H1 (cell line): ENCODE data around the gene DDX50. TPM values are rescaled to one million over a fixed set of nuclear protein-coding genes. Genes with fewer than 3 reads are reported as not detected.
"Not testable (repeated sequence)": the region's sequence is repeated elsewhere in the genome, so short reads cannot be mapped to it uniquely, and the experiment has no call there.

Experiments used
- CTCF ChIA-PET: fragments of 300-600 bp; sonication (Branson Sonifier 250); formaldehyde crosslinking; loops from one replicate; lab custom pipeline; 2021; ENCODE audit not compliant: partially characterized antibody; lab: Charles Lee
- POLR2A ChIA-PET: fragments of 300-600 bp; sonication (Branson Sonifier 250); formaldehyde crosslinking; loops from one replicate; lab custom pipeline; 2021; ENCODE audit warnings: inconsistent platforms; ENCODE audit not compliant: partially characterized antibody; lab: Charles Lee
- DNase-seq, 2 experiments: peaks; one replicate each; pipeline versions ENCODE4 v3.0.0 to v3.0.0-alpha.2; 2010 to 2022; ENCODE audit warnings: low spot score in 2 of 2, low read depth in 1 of 2, mixed read lengths in 1 of 2
- FAIRE-seq: peaks from 2 replicates; lab custom pipeline; 2011; peaks lifted over from hg19 to GRCh38; lab: Jason Lieb, UNC
- H2AFZ ChIP-seq: 2 replicates; pipeline ENCODE4 v1.8.1; 2012; ENCODE audit warnings: low read length, inconsistent platforms
- H2AK5ac ChIP-seq: 2 replicates; pipeline ENCODE4 v1.6.1; 2013; ENCODE audit warnings: low read depth, low read length
- H2BK120ac ChIP-seq: replicated peaks from 2 replicates; pipeline ENCODE3; 2013; ENCODE audit warnings: low read depth, low read length, inconsistent platforms
- H2BK12ac ChIP-seq: 2 replicates; pipeline ENCODE4 v1.6.1; 2013; ENCODE audit warnings: low read depth, low read length
- H2BK15ac ChIP-seq: 2 replicates; pipeline ENCODE4 v1.6.1; 2013; ENCODE audit warnings: low read length
- H2BK20ac ChIP-seq: 2 replicates; pipeline ENCODE4 v1.6.1; 2013; ENCODE audit warnings: low read length
- H2BK5ac ChIP-seq: 2 replicates; pipeline ENCODE4 v1.6.1; 2013; ENCODE audit warnings: low read depth, low read length
- H3K14ac ChIP-seq: 2 replicates; pipeline ENCODE4 v1.6.1; 2013; ENCODE audit warnings: inconsistent platforms; ENCODE audit not compliant: insufficient read length
- H3K18ac ChIP-seq: 2 replicates; pipeline ENCODE4 v1.6.1; 2013; ENCODE audit warnings: low read length; ENCODE audit errors: extremely low read depth
- H3K23ac ChIP-seq: 2 replicates; pipeline ENCODE4 v1.6.1; 2013; ENCODE audit warnings: inconsistent platforms; ENCODE audit not compliant: insufficient read length
- H3K23me2 ChIP-seq: 2 replicates; pipeline ENCODE4 v1.6.1; 2013; ENCODE audit warnings: low read depth, low read length
- H3K27ac ChIP-seq: 2 replicates; pipeline ENCODE4 v1.6.1; 2011; ENCODE audit warnings: low read depth, low read length, inconsistent platforms
- H3K27me3 ChIP-seq, 4 experiments: replicated peaks in 1 of 4; 1 replicate in 1 of 4; 2 replicates in 3 of 4; pipeline versions ENCODE4 v1.6.1 to v1.8.1; 2011 to 2013; ENCODE audit warnings: low read length in 3 of 4, mild to moderate bottlenecking in 3 of 4, inconsistent platforms in 2 of 4, mixed read lengths in 2 of 4, moderate library complexity in 1 of 4; ENCODE audit not compliant: control insufficient read depth in 3 of 4, insufficient read depth in 3 of 4; ENCODE audit errors: extremely low read depth in 1 of 4
- H3K36me3 ChIP-seq, 4 experiments: 2 replicates each; pipeline versions ENCODE4 v1.6.1 to v1.8.1; 2011 to 2013; ENCODE audit warnings: mild to moderate bottlenecking in 4 of 4, low read length in 3 of 4, moderate library complexity in 2 of 4, control low read depth in 1 of 4, inconsistent platforms in 1 of 4; ENCODE audit not compliant: insufficient read depth in 4 of 4, control insufficient read depth in 2 of 4
- H3K4ac ChIP-seq: replicated peaks from 2 replicates; pipeline ENCODE3; 2013; ENCODE audit warnings: low read length, low read depth, mixed read lengths, inconsistent platforms; ENCODE audit not compliant: insufficient read length
- H3K4me1 ChIP-seq, 4 experiments: replicated peaks in 1 of 4; 1 replicate in 1 of 4; 2 replicates in 3 of 4; pipeline versions ENCODE4 v1.6.1 to v1.8.1; 2011 to 2013; ENCODE audit warnings: low read length in 3 of 4, inconsistent platforms in 2 of 4, mixed read lengths in 1 of 4; ENCODE audit not compliant: insufficient read depth in 4 of 4, control insufficient read depth in 3 of 4
- H3K4me2 ChIP-seq, 2 experiments: 2 replicates each; pipeline versions ENCODE4 v1.6.1 to v1.8.1; 2011 to 2013; ENCODE audit warnings: low read depth in 2 of 2, low read length in 2 of 2, control low read depth in 1 of 2, inconsistent platforms in 1 of 2, mild to moderate bottlenecking in 1 of 2; ENCODE audit not compliant: insufficient read depth in 1 of 2
- H3K4me3 ChIP-seq, 4 experiments: fragments of 200-600, 300-600 bp in 1 of 4; sonication (generic), shearing (Covaris generic), sonication (Bioruptor Twin) in 1 of 4; 2 replicates each; pipeline versions ENCODE4 v1.5.1 to v1.8.1; 2011 to 2016; ENCODE audit warnings: low read length in 4 of 4, low read depth in 3 of 4, control low read depth in 2 of 4, inconsistent platforms in 2 of 4, mild to moderate bottlenecking in 2 of 4, mixed read lengths in 1 of 4, moderate library complexity in 1 of 4; ENCODE audit not compliant: insufficient read depth in 2 of 4; ENCODE audit errors: extremely low read depth in 1 of 4
- H3K56ac ChIP-seq: replicated peaks from 2 replicates; pipeline ENCODE3; 2013; ENCODE audit warnings: low read depth, mild to moderate bottlenecking, mixed read lengths, low read length, inconsistent platforms; ENCODE audit not compliant: insufficient read length
- H3K79me1 ChIP-seq: 2 replicates; pipeline ENCODE4 v1.6.1; 2013; ENCODE audit warnings: low read depth, low read length, control low read depth
- H3K79me2 ChIP-seq, 2 experiments: 2 replicates each; pipeline versions ENCODE4 v1.6.1 to v1.8.1; 2012 to 2013; ENCODE audit warnings: low read length in 2 of 2, mild to moderate bottlenecking in 2 of 2, inconsistent platforms in 1 of 2; ENCODE audit not compliant: insufficient read depth in 2 of 2, control insufficient read depth in 1 of 2
- H3K9ac ChIP-seq, 4 experiments: replicated peaks in 1 of 4; 1 replicate in 1 of 4; 2 replicates in 3 of 4; pipeline versions ENCODE4 v1.6.1 to v1.8.1; 2011 to 2013; ENCODE audit warnings: low read depth in 3 of 4, low read length in 3 of 4, control low read depth in 2 of 4, mild to moderate bottlenecking in 2 of 4, moderate library complexity in 2 of 4, inconsistent platforms in 1 of 4; ENCODE audit errors: extremely low read depth in 1 of 4
- H3K9me3 ChIP-seq, 2 experiments: 2 replicates each; pipeline versions ENCODE4 v1.6.1 to v1.8.1; 2012 to 2013; ENCODE audit warnings: mild to moderate bottlenecking in 2 of 2, moderate library complexity in 2 of 2, control low read depth in 1 of 2, inconsistent platforms in 1 of 2, low read depth in 1 of 2, low read length in 1 of 2, mixed read lengths in 1 of 2; ENCODE audit not compliant: insufficient read depth in 2 of 2
- H4K20me1 ChIP-seq, 2 experiments: replicated peaks in 1 of 2; 2 replicates each; pipeline versions ENCODE3 to v1.8.1; 2011 to 2013; ENCODE audit warnings: inconsistent platforms in 2 of 2, low read length in 2 of 2, mild to moderate bottlenecking in 1 of 2; ENCODE audit not compliant: insufficient read depth in 2 of 2, control insufficient read depth in 1 of 2
- H4K5ac ChIP-seq: 2 replicates; pipeline ENCODE4 v1.6.1; 2013; ENCODE audit warnings: low read length, low read depth, mixed read lengths, inconsistent platforms; ENCODE audit not compliant: insufficient read length
- H4K8ac ChIP-seq: 2 replicates; pipeline ENCODE4 v1.8.0; 2013; ENCODE audit warnings: mild to moderate bottlenecking, moderate library complexity, low read length, inconsistent platforms; ENCODE audit not compliant: insufficient read depth; ENCODE audit errors: extremely low read depth
- H4K91ac ChIP-seq: replicated peaks from 2 replicates; pipeline ENCODE3; 2013; ENCODE audit warnings: low read length, mixed read lengths, inconsistent platforms; ENCODE audit not compliant: insufficient read length
- polyA plus RNA-seq, 7 experiments: library from polyadenylated mRNA; depleted of rRNA in 3 of 7; stranded (reverse) in 5 of 7; unstranded in 2 of 7; fragments of >200 nt in 5 of 7; fragments of 200-250 nt in 2 of 7; gene quantifications; 1 replicate in 5 of 7; 2 replicates in 1 of 7; 4 replicates in 1 of 7; pipeline versions ENCODE4 v1.2.1 to v1.2.3, GENCODE V29; 2011 to 2013; ENCODE audit warnings: missing spikeins in 2 of 7, mixed read lengths in 2 of 7
- total RNA-seq: library from RNA; stranded (reverse); fragmentation: NEBNext Ultra II Directional; extraction: Animal tissue kit (Norgen Biotek cat#: 25700); gene quantifications from 2 replicates; pipeline ENCODE4 v1.2.1, GENCODE V29; 2021

Gene DDX50
- total and polyA plus RNA-seq, 2 of the 8 experiments (the other 6 are each of a cell fraction or from before 2014, with no cell fraction given), result 20.0 to 36.5 TPM

DNA sequence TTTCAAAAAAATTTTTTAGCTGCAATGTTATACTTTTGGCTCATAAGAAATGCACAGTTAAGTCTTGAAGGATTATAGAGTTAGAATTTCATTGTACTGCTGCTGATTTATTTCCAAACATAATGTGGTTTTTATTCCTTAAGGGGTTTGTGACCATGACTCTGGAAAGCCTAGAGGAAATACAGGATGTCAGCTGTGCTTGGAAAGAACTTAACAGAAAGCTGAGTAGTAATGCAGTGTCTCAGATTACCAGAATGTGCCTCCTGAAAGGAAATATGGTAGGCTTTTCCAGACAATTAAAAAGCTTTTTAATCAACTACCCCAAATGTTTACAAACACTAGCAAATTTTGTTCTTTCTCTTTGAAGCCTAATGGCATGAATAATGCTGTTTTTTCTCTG, 39.8 kb downstream of the DDX50 start:
- H2BK120ac ChIP-seq, H3K4me3 ChIP-seq, H3K4ac ChIP-seq, H3K27me3 ChIP-seq, H4K5ac ChIP-seq, H2AK5ac ChIP-seq, H3K4me2 ChIP-seq, H3K79me1 ChIP-seq, H2BK5ac ChIP-seq, DNase-seq, H4K8ac ChIP-seq, H2BK20ac ChIP-seq, H4K91ac ChIP-seq, FAIRE-seq, CTCF ChIA-PET, H2BK15ac ChIP-seq, H3K9ac ChIP-seq, H3K9me3 ChIP-seq, H3K79me2 ChIP-seq, H3K18ac ChIP-seq, H2AFZ ChIP-seq, H4K20me1 ChIP-seq, H3K14ac ChIP-seq, H3K23me2 ChIP-seq, H3K27ac ChIP-seq, H2BK12ac ChIP-seq, H3K56ac ChIP-seq, H3K4me1 ChIP-seq, H3K23ac ChIP-seq: not testable (repeated sequence)
- POLR2A ChIA-PET, result interaction anchor here (1.2 to 2.7 kb wide), 4 partner anchors 8 to 15 kb away, joined by 4 to 17 read pairs (median 7); partner anchors contain the start of gene DDX21
- peaks cover 2 to 36% (median 16%) of the 10 kb centered on the region in 4 experiments; a peak in 5 of 8 replicates for H3K36me3 ChIP-seq
